SU-DHL-6 (cell line): ENCODE measurements around the gene PLD1.

ENCODE experiments used
- CTCF ChIP-seq: fragments of 200-600 bp; sonication (generic); IDR thresholded peaks from one replicate; pipeline ENCODE4 v1.5.1; 2017; ENCODE audit warnings: antibody characterized with exemption, mild to moderate bottlenecking, low read length, moderate library complexity; ENCODE audit not compliant: insufficient read depth, poor library complexity, severe bottlenecking
- EZH2phosphoT487 ChIP-seq: fragments of 200-600 bp; sonication (generic), shearing (Covaris generic); conservative IDR thresholded peaks from 2 replicates; pipeline ENCODE4 v1.6.1; 2018; ENCODE audit warnings: mild to moderate bottlenecking, antibody characterized with exemption, low read length, moderate library complexity, mixed read lengths

- no peak for TF ChIP-seq CTCF
- TF ChIP-seq EZH2phosphoT487: no peak
Observed at GRCh38 chr3:171643033-171643432, 167.2 kb downstream of the PLD1 start.
